Measurements from ENCODE around the gene BRD2.

Gene BRD2

DNA sequence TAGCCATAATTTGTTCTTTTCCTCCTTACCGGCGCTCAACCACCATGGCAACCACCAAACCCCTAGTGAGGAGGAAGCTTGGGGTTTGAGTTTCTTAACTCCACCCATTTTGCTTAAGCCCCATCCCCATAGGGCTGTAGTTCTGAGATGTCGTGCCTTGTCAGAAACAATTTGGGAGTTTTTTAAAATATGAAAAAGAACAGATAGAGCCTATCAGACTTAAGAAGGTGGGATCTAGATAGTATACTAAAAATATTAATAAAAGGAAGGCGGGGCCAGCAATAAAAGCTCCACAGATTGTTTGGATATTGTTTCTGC lies 5.6 kb downstream of the BRD2 start:
- peaks cover 70% of the 10 kb centered on the region for H3K36me3 ChIP-seq (ENCODE audit: control insufficient read depth, insufficient read depth, low read length)
- H3K27ac ChIP-seq (ENCODE audit: low read depth, low read length, severe bottlenecking): no peak overlapping the region

DNA sequence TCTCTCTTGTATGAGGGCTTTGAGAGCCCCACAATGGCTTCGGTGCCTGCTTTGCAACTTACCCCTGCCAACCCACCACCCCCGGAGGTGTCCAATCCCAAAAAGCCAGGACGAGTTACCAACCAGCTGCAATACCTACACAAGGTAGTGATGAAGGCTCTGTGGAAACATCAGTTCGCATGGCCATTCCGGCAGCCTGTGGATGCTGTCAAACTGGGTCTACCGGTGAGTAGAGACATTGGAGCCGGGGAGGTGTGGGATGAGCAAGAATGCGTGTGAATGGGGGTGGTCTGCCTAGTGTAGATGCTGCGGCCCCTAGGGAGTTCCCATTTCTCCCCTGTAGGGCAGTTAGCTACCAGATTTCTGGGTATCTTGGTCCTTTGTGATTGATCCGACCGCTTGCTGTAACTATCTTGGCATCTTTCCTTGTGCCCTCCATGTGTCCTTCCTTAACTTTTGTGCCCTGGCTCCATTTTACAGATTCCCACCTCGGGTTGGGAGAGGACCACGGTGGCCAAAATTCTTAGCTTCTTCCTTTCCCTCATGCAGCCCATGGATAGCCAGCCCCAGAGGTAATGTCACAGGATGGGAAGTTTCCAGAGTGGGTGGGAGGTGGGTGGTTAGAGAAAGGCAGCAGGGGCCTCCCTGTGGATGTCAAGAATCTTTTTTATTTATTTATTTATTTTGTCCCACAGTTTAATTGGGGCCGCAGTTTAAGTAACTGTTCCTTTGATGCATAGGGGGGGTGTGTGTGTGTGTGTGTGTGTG lies 6.3 kb downstream of the BRD2 start:
- H3K4me1 ChIP-seq (ENCODE audit: control insufficient read depth, insufficient read depth, low read length, poor library complexity, severe bottlenecking): peaks cover 14% of the 10 kb centered on the region
- no peaks in the 10 kb centered on the region for H3K9me3 ChIP-seq (ENCODE audit: control insufficient read depth, low read length)
- H3K27ac ChIP-seq (ENCODE audit: low read depth, low read length, severe bottlenecking): no peak overlapping the region
- H3K36me3 ChIP-seq (ENCODE audit: control insufficient read depth, insufficient read depth, low read length): peaks cover 77% of the 10 kb centered on the region
- H3K4me3 ChIP-seq (ENCODE audit: extremely low read depth, insufficient read depth, low read length, poor library complexity, severe bottlenecking): peak overlapping the region; percentile 96
- 24 to 34% methylated on average over 9 of the region's 14 CpGs for WGBS, 2 experiments (ENCODE audit: insufficient coverage in 2 of 2)

More for the DNA sequence above, 5.6 kb downstream of the BRD2 start:
- 0% methylated on average over 1 of the region's 4 CpGs; no CpG with 5 or more reads in 1 of the 2 experiments for WGBS, 2 experiments (ENCODE audit: insufficient coverage in 2 of 2)
- H3K9me3 ChIP-seq (ENCODE audit: control insufficient read depth, low read length): no peaks in the 10 kb centered on the region
- H3K4me3 ChIP-seq (ENCODE audit: extremely low read depth, insufficient read depth, low read length, poor library complexity, severe bottlenecking): peak overlapping the region; percentile 96
- H3K4me1 ChIP-seq (ENCODE audit: control insufficient read depth, insufficient read depth, low read length, poor library complexity, severe bottlenecking): peaks cover 14% of the 10 kb centered on the region

DNA sequence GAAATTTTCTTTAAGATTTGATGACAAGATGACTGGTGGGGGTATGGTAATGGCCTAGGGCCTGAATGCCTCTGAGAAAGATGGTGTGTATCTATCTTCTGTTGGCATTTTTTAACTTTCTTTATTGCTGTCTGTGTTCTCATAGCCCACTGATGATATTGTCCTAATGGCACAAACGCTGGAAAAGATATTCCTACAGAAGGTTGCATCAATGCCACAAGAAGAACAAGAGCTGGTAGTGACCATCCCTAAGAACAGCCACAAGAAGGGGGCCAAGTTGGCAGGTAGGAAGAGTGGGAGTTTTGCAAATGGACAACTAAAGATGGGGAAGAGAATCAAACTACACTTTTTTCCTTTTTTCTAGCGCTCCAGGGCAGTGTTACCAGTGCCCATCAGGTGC lies 7.5 kb downstream of the BRD2 start:
- H3K4me1 ChIP-seq (ENCODE audit: control insufficient read depth, insufficient read depth, low read length, poor library complexity, severe bottlenecking): peaks cover 14% of the 10 kb centered on the region
- no peaks in the 10 kb centered on the region for H3K9me3 ChIP-seq (ENCODE audit: control insufficient read depth, low read length)
- peaks cover 89% of the 10 kb centered on the region for H3K36me3 ChIP-seq (ENCODE audit: control insufficient read depth, insufficient read depth, low read length)
- WGBS, 2 experiments (ENCODE audit: insufficient coverage in 2 of 2): 90 to 100% methylated on average over 2 of the region's 2 CpGs
- H3K27ac ChIP-seq (ENCODE audit: low read depth, low read length, severe bottlenecking): peak overlapping the region; percentile 10
- peak overlapping the region; percentile 96 for H3K4me3 ChIP-seq (ENCODE audit: extremely low read depth, insufficient read depth, low read length, poor library complexity, severe bottlenecking)

DNA sequence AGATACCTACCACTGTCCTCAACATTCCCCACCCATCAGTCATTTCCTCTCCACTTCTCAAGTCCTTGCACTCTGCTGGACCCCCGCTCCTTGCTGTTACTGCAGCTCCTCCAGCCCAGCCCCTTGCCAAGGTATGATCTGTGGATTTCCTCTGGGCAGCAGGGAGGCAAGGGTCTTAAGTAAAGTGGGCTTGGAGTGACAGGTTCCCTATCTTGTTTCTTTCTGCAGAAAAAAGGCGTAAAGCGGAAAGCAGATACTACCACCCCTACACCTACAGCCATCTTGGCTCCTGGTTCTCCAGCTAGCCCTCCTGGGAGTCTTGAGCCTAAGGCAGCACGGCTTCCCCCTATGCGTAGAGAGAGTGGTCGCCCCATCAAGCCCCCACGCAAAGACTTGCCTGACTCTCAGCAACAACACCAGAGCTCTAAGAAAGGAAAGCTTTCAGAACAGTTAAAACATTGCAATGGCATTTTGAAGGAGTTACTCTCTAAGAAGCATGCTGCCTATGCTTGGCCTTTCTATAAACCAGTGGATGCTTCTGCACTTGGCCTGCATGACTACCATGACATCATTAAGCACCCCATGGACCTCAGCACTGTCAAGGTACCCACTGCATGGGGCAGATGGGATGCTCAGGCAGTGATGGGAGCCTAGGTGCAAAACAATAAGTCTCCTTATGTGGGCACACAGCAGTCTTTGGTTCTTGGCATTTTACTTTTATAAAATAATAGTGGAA lies 8.1 kb downstream of the BRD2 start:
- WGBS, 2 experiments (ENCODE audit: insufficient coverage in 2 of 2): 94 to 100% methylated on average over 2 to 3 of the region's 7 CpGs
- no peak overlapping the region for H3K4me3 ChIP-seq (ENCODE audit: extremely low read depth, insufficient read depth, low read length, poor library complexity, severe bottlenecking)
- peak overlapping the region; percentile 0 for H3K27ac ChIP-seq (ENCODE audit: low read depth, low read length, severe bottlenecking)
- no peaks in the 10 kb centered on the region for H3K9me3 ChIP-seq (ENCODE audit: control insufficient read depth, low read length)
- H3K4me1 ChIP-seq (ENCODE audit: control insufficient read depth, insufficient read depth, low read length, poor library complexity, severe bottlenecking): peaks cover 14% of the 10 kb centered on the region
- H3K36me3 ChIP-seq (ENCODE audit: control insufficient read depth, insufficient read depth, low read length): peaks cover 95% of the 10 kb centered on the region

DNA sequence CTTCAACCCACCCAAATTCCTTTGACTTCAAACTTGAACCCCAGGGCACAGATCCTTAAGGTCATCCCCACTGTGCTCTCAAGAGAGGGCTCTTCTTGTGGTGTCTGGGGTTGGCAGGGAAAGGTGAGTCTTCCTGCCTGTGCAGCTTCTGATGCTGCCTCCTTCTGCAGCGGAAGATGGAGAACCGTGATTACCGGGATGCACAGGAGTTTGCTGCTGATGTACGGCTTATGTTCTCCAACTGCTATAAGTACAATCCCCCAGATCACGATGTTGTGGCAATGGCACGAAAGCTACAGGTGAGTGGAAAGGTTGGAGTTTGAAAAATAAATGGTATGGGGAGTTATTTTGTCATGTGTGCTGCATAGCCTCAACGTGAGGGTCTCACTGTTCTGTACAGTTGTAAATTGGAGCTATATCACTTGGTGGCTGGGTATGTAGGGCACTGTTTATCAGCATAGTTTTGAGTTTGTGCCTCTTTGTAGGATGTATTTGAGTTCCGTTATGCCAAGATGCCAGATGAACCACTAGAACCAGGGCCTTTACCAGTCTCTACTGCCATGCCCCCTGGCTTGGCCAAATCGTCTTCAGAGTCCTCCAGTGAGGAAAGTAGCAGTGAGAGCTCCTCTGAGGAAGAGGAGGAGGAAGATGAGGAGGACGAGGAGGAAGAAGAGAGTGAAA lies 9.0 kb downstream of the BRD2 start:
- Histone ChIP-seq H3K4me3 (ENCODE audit: extremely low read depth, insufficient read depth, low read length, poor library complexity, severe bottlenecking) (no peak overlapping the region), H3K36me3 (ENCODE audit: control insufficient read depth, insufficient read depth, low read length) (peaks cover 100% of the 10 kb centered on the region), H3K9me3 (ENCODE audit: control insufficient read depth, low read length) (no peaks in the 10 kb centered on the region), H3K4me1 (ENCODE audit: control insufficient read depth, insufficient read depth, low read length, poor library complexity, severe bottlenecking) (peaks cover 16% of the 10 kb centered on the region), H3K27ac (ENCODE audit: low read depth, low read length, severe bottlenecking) (no peak overlapping the region)
- 93 to 95% methylated on average over 7 of the region's 10 CpGs for WGBS, 2 experiments (ENCODE audit: insufficient coverage in 2 of 2)

DNA sequence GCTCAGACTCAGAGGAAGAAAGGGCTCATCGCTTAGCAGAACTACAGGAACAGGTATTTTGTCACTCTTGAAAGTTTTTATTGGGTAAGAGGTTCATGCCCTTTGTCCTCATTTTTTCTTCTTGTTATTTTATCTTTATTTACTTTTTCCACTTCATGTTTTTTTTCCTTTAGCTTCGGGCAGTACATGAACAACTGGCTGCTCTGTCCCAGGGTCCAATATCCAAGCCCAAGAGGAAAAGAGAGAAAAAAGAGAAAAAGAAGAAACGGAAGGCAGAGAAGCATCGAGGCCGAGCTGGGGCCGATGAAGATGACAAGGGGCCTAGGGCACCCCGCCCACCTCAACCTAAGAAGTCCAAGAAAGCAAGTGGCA lies 9.5 kb downstream of the BRD2 start:
- Histone ChIP-seq H3K27ac (ENCODE audit: low read depth, low read length, severe bottlenecking) (no peak overlapping the region), H3K9me3 (ENCODE audit: control insufficient read depth, low read length) (no peaks in the 10 kb centered on the region), H3K4me1 (ENCODE audit: control insufficient read depth, insufficient read depth, low read length, poor library complexity, severe bottlenecking) (peaks cover 16% of the 10 kb centered on the region), H3K4me3 (ENCODE audit: extremely low read depth, insufficient read depth, low read length, poor library complexity, severe bottlenecking) (no peak overlapping the region), H3K36me3 (ENCODE audit: control insufficient read depth, insufficient read depth, low read length) (peaks cover 95% of the 10 kb centered on the region)
- 93 to 94% methylated on average over 5 to 6 of the region's 7 CpGs for WGBS, 2 experiments (ENCODE audit: insufficient coverage in 2 of 2)

DNA sequence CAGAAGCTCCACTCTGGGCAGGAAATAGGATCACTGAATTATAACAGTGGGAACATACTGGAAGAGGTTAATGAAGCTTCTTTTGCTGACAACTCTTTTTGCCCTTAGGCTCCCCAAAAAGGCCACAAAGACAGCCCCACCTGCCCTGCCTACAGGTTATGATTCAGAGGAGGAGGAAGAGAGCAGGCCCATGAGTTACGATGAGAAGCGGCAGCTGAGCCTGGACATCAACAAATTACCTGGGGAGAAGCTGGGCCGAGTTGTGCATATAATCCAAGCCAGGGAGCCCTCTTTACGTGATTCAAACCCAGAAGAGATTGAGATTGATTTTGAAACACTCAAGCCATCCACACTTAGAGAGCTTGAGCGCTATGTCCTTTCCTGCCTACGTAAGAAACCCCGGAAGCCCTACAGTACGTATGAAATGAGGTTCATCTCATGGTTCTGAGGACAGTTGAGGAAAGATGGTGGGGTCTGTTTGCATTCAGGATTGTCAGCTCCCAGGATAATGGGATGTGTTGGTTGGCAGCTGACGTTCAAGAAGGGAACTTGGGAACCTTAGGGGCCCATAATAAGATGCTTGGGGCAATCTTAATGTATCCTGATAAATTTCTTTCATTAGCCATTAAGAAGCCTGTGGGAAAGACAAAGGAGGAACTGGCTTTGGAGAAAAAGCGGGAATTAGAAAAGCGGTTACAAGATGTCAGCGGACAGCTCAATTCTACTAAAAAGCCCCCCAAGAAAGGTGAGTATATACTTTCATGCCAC lies 11.5 kb downstream of the BRD2 start:
- no peaks in the 10 kb centered on the region for H3K9me3 ChIP-seq (ENCODE audit: control insufficient read depth, low read length)
- WGBS, 2 experiments (ENCODE audit: insufficient coverage in 2 of 2): 96 to 97% methylated on average over 8 to 10 of the region's 12 CpGs
- H3K4me3 ChIP-seq (ENCODE audit: extremely low read depth, insufficient read depth, low read length, poor library complexity, severe bottlenecking): no peak overlapping the region
- peaks cover 75% of the 10 kb centered on the region for H3K36me3 ChIP-seq (ENCODE audit: control insufficient read depth, insufficient read depth, low read length)
- peak overlapping the region; percentile 23 for H3K27ac ChIP-seq (ENCODE audit: low read depth, low read length, severe bottlenecking)
- H3K4me1 ChIP-seq (ENCODE audit: control insufficient read depth, insufficient read depth, low read length, poor library complexity, severe bottlenecking): peaks cover 16% of the 10 kb centered on the region

DNA sequence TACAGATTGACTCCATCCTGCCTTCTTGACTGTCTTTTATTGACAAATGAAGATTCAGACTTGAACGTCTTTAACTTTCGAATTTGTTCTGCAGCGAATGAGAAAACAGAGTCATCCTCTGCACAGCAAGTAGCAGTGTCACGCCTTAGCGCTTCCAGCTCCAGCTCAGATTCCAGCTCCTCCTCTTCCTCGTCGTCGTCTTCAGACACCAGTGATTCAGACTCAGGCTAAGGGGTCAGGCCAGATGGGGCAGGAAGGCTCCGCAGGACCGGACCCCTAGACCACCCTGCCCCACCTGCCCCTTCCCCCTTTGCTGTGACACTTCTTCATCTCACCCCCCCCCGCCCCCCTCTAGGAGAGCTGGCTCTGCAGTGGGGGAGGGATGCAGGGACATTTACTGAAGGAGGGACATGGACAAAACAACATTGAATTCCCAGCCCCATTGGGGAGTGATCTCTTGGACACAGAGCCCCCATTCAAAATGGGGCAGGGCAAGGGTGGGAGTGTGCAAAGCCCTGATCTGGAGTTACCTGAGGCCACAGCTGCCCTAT lies 12.2 kb downstream of the BRD2 start:
- Histone ChIP-seq H3K36me3 (ENCODE audit: control insufficient read depth, insufficient read depth, low read length) (peaks cover 68% of the 10 kb centered on the region), H3K27ac (ENCODE audit: low read depth, low read length, severe bottlenecking) (peak overlapping the region; percentile 23), H3K4me3 (ENCODE audit: extremely low read depth, insufficient read depth, low read length, poor library complexity, severe bottlenecking) (no peak overlapping the region), H3K9me3 (ENCODE audit: control insufficient read depth, low read length) (no peaks in the 10 kb centered on the region), H3K4me1 (ENCODE audit: control insufficient read depth, insufficient read depth, low read length, poor library complexity, severe bottlenecking) (peaks cover 14% of the 10 kb centered on the region)
- WGBS, 2 experiments (ENCODE audit: insufficient coverage in 2 of 2): 90 to 96% methylated on average over 8 of the region's 11 CpGs

DNA sequence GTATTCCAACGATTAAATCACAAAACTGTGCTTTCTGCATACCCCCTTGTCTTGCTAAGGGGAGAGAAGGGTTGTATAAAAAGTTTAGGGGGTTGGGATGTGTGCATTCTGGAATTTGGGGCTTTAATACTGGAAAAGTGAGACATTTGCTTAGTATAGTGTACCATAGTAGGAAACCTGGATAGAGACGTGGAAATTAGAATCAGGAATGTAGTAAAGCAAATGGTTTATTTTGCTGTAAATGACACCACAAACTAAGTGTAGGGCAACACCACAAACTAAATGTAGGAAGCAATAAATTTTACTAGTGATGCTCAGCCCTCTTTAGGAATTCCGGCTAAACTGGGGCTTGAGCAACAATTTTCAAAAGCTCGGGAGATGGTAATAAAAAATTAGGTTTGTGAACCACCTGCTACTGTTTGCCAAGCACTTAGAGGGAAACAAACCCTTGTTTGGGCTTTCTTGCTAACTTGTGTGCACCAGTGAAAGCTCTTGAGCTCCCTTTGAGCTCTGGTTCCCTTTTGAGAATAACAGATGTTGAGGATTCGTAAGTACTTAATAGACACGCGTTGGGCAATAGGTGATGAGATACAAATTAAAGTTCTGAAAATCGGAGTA lies 13.8 kb downstream of the BRD2 start:
- WGBS, 2 experiments (ENCODE audit: insufficient coverage in 2 of 2): 88 to 98% methylated on average over 6 to 7 of the region's 8 CpGs
- H3K9me3 ChIP-seq (ENCODE audit: control insufficient read depth, low read length): no peaks in the 10 kb centered on the region
- H3K36me3 ChIP-seq (ENCODE audit: control insufficient read depth, insufficient read depth, low read length): peaks cover 52% of the 10 kb centered on the region
- no peak overlapping the region for H3K27ac ChIP-seq (ENCODE audit: low read depth, low read length, severe bottlenecking)
- H3K4me3 ChIP-seq (ENCODE audit: extremely low read depth, insufficient read depth, low read length, poor library complexity, severe bottlenecking): no peak overlapping the region
- peaks cover 3% of the 10 kb centered on the region for H3K4me1 ChIP-seq (ENCODE audit: control insufficient read depth, insufficient read depth, low read length, poor library complexity, severe bottlenecking)

All from mesodermal cell (in vitro differentiated cells).